ENCODE data around the gene CYS1. TPM values are rescaled to one million over a fixed set of nuclear protein-coding genes. Genes with fewer than 3 reads are reported as not detected.

Gene CYS1
- total and polyA plus RNA-seq, 2 of the 13 experiments (the other 11 are each of a cell fraction or from before 2014, with no cell fraction given) = 0.04 TPM; not detected in 1

- TF ChIP-seq PAXIP1 (CRISPR knock-in tag; conservative IDR thresholded peaks at IDR 0.05) (peak; percentile 41; the same call in 1 of the 2 replicates), ZFP1 (CRISPR knock-in tag; IDR thresholded peaks at IDR 0.05) (no peak), PHF21A (CRISPR knock-in tag; IDR thresholded peaks at IDR 0.05) (0 out of 2 replicates have a peak, but pooled peaks have one; percentile 19), KLF16 (CRISPR knock-in tag; IDR thresholded peaks at IDR 0.05) (peak in 1 of 2 experiments; percentile 62; a peak in 2 of 4 replicates), TEAD3 (CRISPR knock-in tag; optimal IDR thresholded peaks at IDR 0.05; ENCODE audit: borderline replicate concordance) (peak; percentile 81), MXD1 (CRISPR knock-in tag; IDR thresholded peaks at IDR 0.05) (no peak), FOXO1 (CRISPR knock-in tag; IDR thresholded peaks at IDR 0.05) (peak; percentile 59; the same call in 1 of the 2 replicates), CEBPB (IDR thresholded peaks at IDR 0.05; ENCODE audit: borderline replicate concordance, low read depth, low read length) (peak; percentile 99), BCL6 (CRISPR knock-in tag; IDR thresholded peaks at IDR 0.05) (peak; percentile 89), EP300 (IDR thresholded peaks at IDR 0.05; ENCODE audit: low read depth in 2 of 2, low read length in 2 of 2) (peak in 1 of 2 experiments; percentile 24; a peak in 1 of 4 replicates), EP300 (CRISPR knock-in tag; IDR thresholded peaks at IDR 0.05; ENCODE audit: borderline replicate concordance) (no peak), GABPB1 (CRISPR knock-in tag; IDR thresholded peaks at IDR 0.05) (peak; percentile 56), MAF1 (CRISPR knock-in tag; IDR thresholded peaks at IDR 0.05; ENCODE audit: borderline replicate concordance) (no peak), FOXA1 (IDR thresholded peaks at IDR 0.05) (0 out of 2 replicates have a peak, but pooled peaks have one; percentile 20), FOXA1 (CRISPR knock-in tag; IDR thresholded peaks at IDR 0.05) (peak; percentile 65; the same call in 1 of the 2 replicates), ZGPAT (CRISPR knock-in tag; IDR thresholded peaks at IDR 0.05) (peak; percentile 63; the same call in 1 of the 2 replicates), ZNF367 (CRISPR knock-in tag; IDR thresholded peaks at IDR 0.05; ENCODE audit: borderline replicate concordance) (no peak), KDM1A (CRISPR knock-in tag; IDR thresholded peaks at IDR 0.05) (0 out of 2 replicates have a peak, but pooled peaks have one; percentile 59), CEBPG (CRISPR knock-in tag; IDR thresholded peaks at IDR 0.05) (peak; percentile 93), RFX1 (IDR thresholded peaks at IDR 0.05) (no peak), FOXK1 (CRISPR knock-in tag; IDR thresholded peaks at IDR 0.05; ENCODE audit: borderline replicate concordance, low read depth) (peak; percentile 96), RARA (CRISPR knock-in tag; IDR thresholded peaks at IDR 0.05) (peak; percentile 92), SKI (IDR thresholded peaks at IDR 0.05; ENCODE audit: partially characterized antibody) (peak; percentile 43), ZNF800 (CRISPR knock-in tag; IDR thresholded peaks at IDR 0.05) (no peak; the same call in 1 of the 2 replicates)
Observed at GRCh38 chr2:10019174-10019573, 61.0 kb downstream of the CYS1 start (continued).

All from HepG2 (cell line).